ENCODE results near the gene ETV5. TPM values are rescaled to one million over a fixed set of nuclear protein-coding genes. Genes with fewer than 3 reads are reported as not detected.
A peak's percentile ranks its signal among the peaks of the same experiment; 100 is the strongest.

ETV5 gene
- total and polyA plus RNA-seq, 9 of the 15 experiments (the other 6 are each of a cell fraction or from before 2014, with no cell fraction given) = 9.2 to 25.9 (median 15.9) TPM

- Histone ChIP-seq H4K20me1 (replicated peaks; ENCODE audit: control insufficient read depth, insufficient read depth, low read length) (no peaks in the 10 kb centered on the region), H3K4me3 (no peak overlapping the region), H2AFZ (ENCODE audit: low read depth, low read length) (no peak overlapping the region), H3K27ac (ENCODE audit: extremely low read depth, low read depth, low read length) (no peak overlapping the region), H3K9me1 (ENCODE audit: control insufficient read depth, insufficient read depth, low read length) (no peaks in the 10 kb centered on the region), H3K4me2 (ENCODE audit: insufficient read depth, low read length) (no peak overlapping the region), H3K79me2 (ENCODE audit: control insufficient read depth, insufficient read depth, low read length) (no peaks in the 10 kb centered on the region), H3K9ac (ENCODE audit: insufficient read depth in 1 of 2, low read depth in 2 of 2, low read length in 2 of 2) (no peak overlapping the region), H3K36me3 (ENCODE audit: control insufficient read depth, insufficient read depth, low read length) (no peaks in the 10 kb centered on the region; the same call in 2 of the 3 replicates), H3K27me3 (ENCODE audit: control insufficient read depth in 2 of 2, insufficient read depth in 2 of 2, low read length in 2 of 2) (no peaks in the 10 kb centered on the region), H3K9me3 (replicated peaks; ENCODE audit: control insufficient read depth, insufficient read depth, low read depth, low read length) (no peaks in the 10 kb centered on the region), H3K4me1 (replicated peaks in 1 of 2; ENCODE audit: control insufficient read depth in 2 of 2, insufficient read depth in 2 of 2, low read length in 2 of 2) (peaks cover 12 to 16% of the 10 kb centered on the region in 2 experiments; a peak in 4 of 5 replicates)
- in situ Hi-C loops (cut with MboI) = no loop called here
- TF ChIP-seq CEBPB (tag; IDR thresholded peaks at IDR 0.05) = peak; percentile 34
- TF ChIP-seq ELF4 (CRISPR knock-in tag; IDR thresholded peaks at IDR 0.05) = no peak
- CTCF ChIA-PET (ENCODE audit: low intra/inter-chr PET ratio) = no interaction called here
- POLR2A ChIA-PET = interaction anchor here (2.5 to 6.1 kb wide), 2 partner anchors 11 to 17 kb away, joined by 15 to 34 read pairs; partner anchors contain the start of gene ETV5
- 67% methylated on average over 10 of the region's 10 CpGs for WGBS (ENCODE audit: insufficient coverage, low coverage, missing lambda C conversion rate)
- intact Hi-C loops (cut with micrococcal nuclease) = no loop called here
- ATAC-seq (no peak), DNase-seq (ENCODE audit: extremely low read depth in 1 of 4, low spot score in 3 of 4) (no peak), FAIRE-seq (no peak)
- no TSS peak for BruUV-seq (replicated peaks)
Measured at GRCh38 chr3:186092360-186093070, 16.4 kb downstream of the ETV5 start.

- Histone ChIP-seq H3K36me3 (ENCODE audit: control insufficient read depth, insufficient read depth, low read length) (no peaks in the 10 kb centered on the region; the same call in 2 of the 3 replicates), H3K9me3 (replicated peaks; ENCODE audit: control insufficient read depth, insufficient read depth, low read depth, low read length) (no peaks in the 10 kb centered on the region), H3K79me2 (ENCODE audit: control insufficient read depth, insufficient read depth, low read length) (no peaks in the 10 kb centered on the region), H4K20me1 (replicated peaks; ENCODE audit: control insufficient read depth, insufficient read depth, low read length) (no peaks in the 10 kb centered on the region), H3K4me2 (ENCODE audit: insufficient read depth, low read length) (no peak overlapping the region), H3K27ac (ENCODE audit: extremely low read depth, low read depth, low read length) (no peak overlapping the region), H3K4me1 (replicated peaks in 1 of 2; ENCODE audit: control insufficient read depth in 2 of 2, insufficient read depth in 2 of 2, low read length in 2 of 2) (peaks cover 4% of the 10 kb centered on the region in 2 experiments; a peak in 4 of 5 replicates), H2AFZ (ENCODE audit: low read depth, low read length) (no peak overlapping the region), H3K9ac (ENCODE audit: insufficient read depth in 1 of 2, low read depth in 2 of 2, low read length in 2 of 2) (no peak overlapping the region), H3K27me3 (ENCODE audit: control insufficient read depth in 2 of 2, insufficient read depth in 2 of 2, low read length in 2 of 2) (no peaks in the 10 kb centered on the region), H3K9me1 (ENCODE audit: control insufficient read depth, insufficient read depth, low read length) (no peaks in the 10 kb centered on the region), H3K4me3 (no peak overlapping the region)
- WGBS (ENCODE audit: insufficient coverage, low coverage, missing lambda C conversion rate) = 50% methylated on average over 2 of the region's 2 CpGs
- TF ChIP-seq SREBF1 (IDR thresholded peaks at IDR 0.05; ENCODE audit: borderline replicate concordance, low read depth, low read length) (no peak), SIN3B (IDR thresholded peaks at IDR 0.05; ENCODE audit: low read depth) (no peak), DDX20 (tag; IDR thresholded peaks at IDR 0.05; ENCODE audit: low read depth) (no peak), ZNF436 (CRISPR knock-in tag; IDR thresholded peaks at IDR 0.05) (no peak), SAP30 (IDR thresholded peaks at IDR 0.05; ENCODE audit: borderline replicate concordance, insufficient read depth, low read depth, low read length, poor library complexity, severe bottlenecking) (no peak), KDM2B (CRISPR knock-in tag; IDR thresholded peaks at IDR 0.05) (no peak), ZNF592 (IDR thresholded peaks at IDR 0.05) (no peak), RBM22 (IDR thresholded peaks at IDR 0.05; ENCODE audit: low read depth, low read length, poor library complexity, severe bottlenecking) (no peak)
- BruUV-seq (replicated peaks) = no TSS peak
- ChIA-PET POLR2A (interaction anchor here (0.6 to 1.3 kb wide), 3 partner anchors 9 to 463 kb away, joined by 3 read pairs; no protein-coding TSS in a partner anchor), CTCF (ENCODE audit: low intra/inter-chr PET ratio) (no interaction called here)
- ATAC-seq (no peak), DNase-seq (ENCODE audit: extremely low read depth in 1 of 4, low spot score in 3 of 4) (no peak), FAIRE-seq (no peak)
- in situ Hi-C loops (cut with MboI) = no loop called here
- intact Hi-C loops (cut with micrococcal nuclease) = no loop called here
Measured at GRCh38 chr3:186090901-186091300, 18.0 kb downstream of the ETV5 start.

All from K562 (cell line).